ENCODE measurements around the gene VHLL. TPM values are rescaled to one million over a fixed set of nuclear protein-coding genes. Genes with fewer than 3 reads are reported as not detected.

The VHLL gene
- total RNA-seq, 2 experiments from 2014 or later = 0.43 TPM; not detected in 1

DNA sequence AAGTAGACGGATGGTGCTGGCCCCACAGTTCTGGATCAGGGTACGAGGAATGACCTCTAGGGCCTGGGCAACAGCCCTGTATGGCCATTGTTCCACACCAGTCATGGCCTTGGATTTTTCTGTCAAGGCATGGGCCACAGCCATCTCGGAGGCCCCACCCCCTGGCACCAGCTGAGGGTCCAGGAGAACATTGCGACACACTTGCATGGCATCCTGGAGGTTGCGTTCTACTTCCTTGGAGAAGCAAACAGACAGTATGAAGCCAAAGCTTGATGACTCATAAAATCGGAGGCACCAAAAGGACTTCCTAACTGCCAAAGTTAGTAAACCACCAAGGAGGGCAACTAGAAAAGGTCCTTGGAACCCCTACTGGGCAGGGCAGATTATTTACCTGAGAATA is 11.9 kb upstream of the VHLL start:
- Mint-ChIP-seq H3K27me3 (no peaks in the 10 kb centered on the region), H3K4me3 (no peak overlapping the region), H3K9me3 (no peaks in the 10 kb centered on the region), H3K4me1 (ENCODE audit: low read depth) (no peaks in the 10 kb centered on the region), H3K36me3 (ENCODE audit: low read depth) (peaks cover 47% of the 10 kb centered on the region), H3K27ac (no peak overlapping the region)
- DNase-seq (no peak), ATAC-seq (no peak)
- ChIA-PET POLR2A (no interaction called here), CTCF (interaction anchor here (1.0 kb wide), 1 partner anchor 8 kb away, joined by 4 read pairs; no protein-coding TSS in a partner anchor)
- intact Hi-C loops (cut with micrococcal nuclease) = no loop called here
- TF ChIP-seq, protein P1, sequence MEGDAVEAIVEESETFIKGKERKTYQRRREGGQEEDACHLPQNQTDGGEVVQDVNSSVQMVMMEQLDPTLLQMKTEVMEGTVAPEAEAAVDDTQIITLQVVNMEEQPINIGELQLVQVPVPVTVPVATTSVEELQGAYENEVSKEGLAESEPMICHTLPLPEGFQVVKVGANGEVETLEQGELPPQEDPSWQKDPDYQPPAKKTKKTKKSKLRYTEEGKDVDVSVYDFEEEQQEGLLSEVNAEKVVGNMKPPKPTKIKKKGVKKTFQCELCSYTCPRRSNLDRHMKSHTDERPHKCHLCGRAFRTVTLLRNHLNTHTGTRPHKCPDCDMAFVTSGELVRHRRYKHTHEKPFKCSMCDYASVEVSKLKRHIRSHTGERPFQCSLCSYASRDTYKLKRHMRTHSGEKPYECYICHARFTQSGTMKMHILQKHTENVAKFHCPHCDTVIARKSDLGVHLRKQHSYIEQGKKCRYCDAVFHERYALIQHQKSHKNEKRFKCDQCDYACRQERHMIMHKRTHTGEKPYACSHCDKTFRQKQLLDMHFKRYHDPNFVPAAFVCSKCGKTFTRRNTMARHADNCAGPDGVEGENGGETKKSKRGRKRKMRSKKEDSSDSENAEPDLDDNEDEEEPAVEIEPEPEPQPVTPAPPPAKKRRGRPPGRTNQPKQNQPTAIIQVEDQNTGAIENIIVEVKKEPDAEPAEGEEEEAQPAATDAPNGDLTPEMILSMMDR (IDR thresholded peaks at IDR 0.05) = no peak

DNA sequence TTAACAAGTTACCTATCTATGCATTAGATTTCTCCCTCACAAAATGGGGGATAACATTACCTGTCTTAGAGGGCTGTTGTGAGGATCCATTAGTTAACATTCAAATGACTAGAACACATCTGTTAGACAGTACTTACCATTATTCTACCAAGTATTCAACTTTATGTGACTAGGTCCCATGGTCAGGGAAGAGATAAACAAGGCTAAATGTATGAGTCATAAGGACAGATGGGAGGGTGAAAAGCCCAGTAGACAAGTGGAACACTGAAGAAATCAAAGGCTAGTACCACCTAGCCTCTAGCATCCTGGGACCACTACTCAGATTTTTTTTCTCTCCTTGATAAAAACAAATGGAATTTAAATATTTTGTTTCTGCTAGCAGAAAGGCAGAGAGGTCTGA is 9.0 kb upstream of the VHLL start:
- peaks cover 2% of the 10 kb centered on the region for H3K4me1 Mint-ChIP-seq (ENCODE audit: low read depth)
- DNase-seq (no peak), ATAC-seq (no peak)
- ChIA-PET CTCF (interaction anchor here (1.0 to 1.2 kb wide), 2 partner anchors 12 to 25 kb away, joined by 3 read pairs; partner anchors contain the start of gene SMG5), POLR2A (interaction anchor here (0.6 to 1.4 kb wide), 4 partner anchors 18 to 49 kb away, joined by 3 to 4 read pairs (median 3); partner anchors contain the start of gene SMG5)
- no peak overlapping the region for H3K27ac Mint-ChIP-seq
- intact Hi-C loops (cut with micrococcal nuclease) = no loop called here
- no peaks in the 10 kb centered on the region for H3K9me3 Mint-ChIP-seq
- H3K27me3 Mint-ChIP-seq = no peaks in the 10 kb centered on the region
- no peak overlapping the region for H3K4me3 Mint-ChIP-seq
- H3K36me3 Mint-ChIP-seq (ENCODE audit: low read depth) = peaks cover 37% of the 10 kb centered on the region
- TF ChIP-seq, protein P1 (IDR thresholded peaks at IDR 0.05) = no peak

DNA sequence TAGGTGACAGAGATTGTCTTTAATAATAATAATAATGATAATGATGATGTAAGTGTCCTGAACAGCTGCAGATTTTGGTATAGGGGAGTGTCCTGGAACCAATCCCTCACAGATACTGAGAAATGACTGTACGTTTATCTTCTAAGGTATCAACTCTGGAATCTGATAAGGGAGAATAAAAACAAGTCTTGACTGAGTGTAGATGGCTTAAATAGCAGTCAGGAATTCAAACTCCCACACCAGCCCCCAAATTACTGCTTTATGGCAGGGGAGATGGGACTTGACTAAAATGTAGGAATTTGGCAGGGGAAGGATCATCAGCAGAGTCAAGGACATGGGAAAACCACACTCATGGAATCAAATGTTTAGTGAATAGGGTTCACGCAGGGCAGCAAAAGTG is 6.1 kb upstream of the VHLL start:
- Mint-ChIP-seq H3K4me1 (ENCODE audit: low read depth) (peaks cover 2% of the 10 kb centered on the region), H3K9me3 (no peaks in the 10 kb centered on the region), H3K27ac (no peak overlapping the region), H3K4me3 (no peak overlapping the region), H3K27me3 (no peaks in the 10 kb centered on the region), H3K36me3 (ENCODE audit: low read depth) (peaks cover 24% of the 10 kb centered on the region)
- ChIA-PET CTCF (interaction anchor here (1.0 kb wide), 1 partner anchor 31 kb away, joined by 3 read pairs; no protein-coding TSS in a partner anchor), POLR2A (interaction anchor here (0.6 to 5.1 kb wide), 3 partner anchors 22 to 363 kb away, joined by 3 to 23 read pairs (median 4); partner anchors contain the start of genes SMG5 and TMEM79)
- no peak for ATAC-seq
- intact Hi-C loops (cut with micrococcal nuclease) = no loop called here
- TF ChIP-seq, protein P1 (IDR thresholded peaks at IDR 0.05) = no peak
- no peak for DNase-seq

DNA sequence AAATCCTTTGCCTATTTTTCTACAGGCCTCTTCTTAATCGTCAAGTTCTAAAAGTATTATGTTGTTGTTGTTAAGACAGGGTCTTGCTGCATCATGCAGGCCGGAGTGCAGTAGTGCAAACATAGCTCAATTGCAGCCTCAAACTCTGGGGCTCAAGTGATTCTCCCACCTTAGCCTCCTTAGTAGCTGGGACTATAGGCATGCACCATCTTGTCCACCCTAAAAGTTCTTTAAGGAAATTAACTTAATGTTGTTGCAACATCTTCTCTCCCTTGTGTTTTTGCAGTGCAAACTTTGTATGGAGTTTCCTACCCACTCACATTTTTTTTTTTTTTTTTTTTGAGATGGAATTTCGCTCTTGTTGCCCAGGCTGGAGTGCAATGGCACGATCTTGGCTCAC is 4.1 kb upstream of the VHLL start:
- ATAC-seq = no peak
- Mint-ChIP-seq H3K4me3 (no peak overlapping the region), H3K27ac (no peak overlapping the region), H3K4me1 (ENCODE audit: low read depth) (peaks cover 2% of the 10 kb centered on the region), H3K36me3 (ENCODE audit: low read depth) (peaks cover 15% of the 10 kb centered on the region), H3K9me3 (no peaks in the 10 kb centered on the region), H3K27me3 (no peaks in the 10 kb centered on the region)
- intact Hi-C loops (cut with micrococcal nuclease) = no loop called here
- ChIA-PET CTCF (interaction anchor here (2.3 kb wide), 1 partner anchor 16 kb away, joined by 7 read pairs; no protein-coding TSS in a partner anchor), POLR2A (interaction anchor here (0.6 to 5.1 kb wide), 4 partner anchors 20 to 230 kb away, joined by 3 to 23 read pairs (median 4); partner anchors contain the start of genes SMG5 and TMEM79)
- TF ChIP-seq, protein P1 (IDR thresholded peaks at IDR 0.05) = no peak
- DNase-seq = no peak

DNA sequence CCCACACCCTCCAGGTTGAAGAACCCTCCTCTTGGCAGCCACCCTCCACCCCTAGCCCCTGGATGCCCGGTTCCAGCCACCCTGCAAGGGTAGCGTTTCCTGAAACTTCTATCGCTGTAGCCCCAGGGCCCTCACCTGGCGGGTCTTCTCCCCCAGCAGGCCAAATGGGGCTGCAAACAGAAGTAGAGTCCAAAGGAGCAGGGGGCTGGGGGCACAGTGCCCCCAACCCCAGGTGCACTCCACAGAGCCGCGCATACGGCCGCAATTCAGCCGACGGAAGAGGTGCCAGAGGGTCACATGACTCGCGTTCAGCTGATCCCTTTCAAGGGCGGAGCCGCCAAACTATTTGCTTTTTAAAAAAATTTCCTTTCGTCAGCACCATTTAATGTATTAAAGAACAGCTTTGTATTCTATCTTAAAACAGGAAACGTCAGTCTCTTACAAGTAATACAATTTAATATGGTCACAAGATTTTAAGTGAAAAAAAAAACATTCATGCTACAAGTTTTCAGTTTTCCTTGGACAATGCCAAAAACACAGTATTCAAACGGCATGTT is 3.6 kb downstream of the VHLL start, which contains the start of gene GLMP:
GLMP (minus strand) TSS at position 289 of the 557 bp plus-strand sequence; CDS start at position 255, 34 bp downstream.
- Mint-ChIP-seq H3K4me3 (peak within 1 kb of the TSS; percentile 85), H3K27me3 (no peaks in the 10 kb centered on the region), H3K27ac (peak within 1 kb of the TSS; percentile 50), H3K36me3 (ENCODE audit: low read depth) (peaks cover 2% of the 10 kb centered on the region), H3K9me3 (no peaks in the 10 kb centered on the region), H3K4me1 (ENCODE audit: low read depth) (peaks cover 14% of the 10 kb centered on the region)
- TF ChIP-seq, protein P1 (IDR thresholded peaks at IDR 0.05) = no peak
- ChIA-PET POLR2A (interaction anchor here (0.9 to 1.3 kb wide), 3 partner anchors 13 to 42 kb away, joined by 3 to 7 read pairs (median 3); partner anchors contain the start of genes CCT3, SMG5 and TSACC), CTCF (interaction anchor here (1.2 kb wide), 1 partner anchor 12 kb away, joined by 5 read pairs; no protein-coding TSS in a partner anchor)
- ATAC-seq (peak; percentile 82), DNase-seq (peak; percentile 83)
- intact Hi-C loops (cut with micrococcal nuclease) = no loop called here

All from activated CD8-positive, alpha-beta T cell treated with anti-CD3 and anti-CD28 coated beads for 36 hours (primary cell).